B cell (primary cell): ENCODE results near the gene TMEM182. TPM values are rescaled to one million over a fixed set of nuclear protein-coding genes. Genes with fewer than 3 reads are reported as not detected.

ENCODE experiments used
- ATAC-seq: fragments of 200-7000 bp; cut with Tn5 transposase; one replicate; pipeline ENCODE4 v1.10.0; 2021; ENCODE audit warnings: low read depth, mild to moderate bottlenecking, moderate number of reproducible peaks, moderate library complexity
- CTCF ChIA-PET: fragments of 350-600 bp; sonication (Branson Sonifier 250); formaldehyde crosslinking; loops from one replicate; lab custom pipeline; 2021; ENCODE audit warnings: antibody characterized with exemption, inconsistent platforms; lab: Charles Lee
- POLR2A ChIA-PET: fragments of 350-600 bp; sonication (Branson Sonifier 250); formaldehyde crosslinking; loops from one replicate; lab custom pipeline; 2021; ENCODE audit warnings: antibody characterized with exemption; lab: Charles Lee
- DNase-seq: peaks from one replicate; pipeline ENCODE4 v3.0.0; 2013
- H2AFZ ChIP-seq: 2 replicates; pipeline ENCODE4 v1.6.1; 2012; ENCODE audit warnings: mild to moderate bottlenecking, low read depth, low read length; ENCODE audit not compliant: insufficient read depth, poor library complexity, severe bottlenecking
- H3K27ac ChIP-seq, 2 donors: 1 replicate in 1 of 2; 2 replicates in 1 of 2; pipeline ENCODE4 v1.5.1; 2012 to 2013; ENCODE audit warnings: low read length in 2 of 2, mild to moderate bottlenecking in 2 of 2, moderate library complexity in 1 of 2
- H3K27me3 ChIP-seq, 4 experiments: fragments of 200-600 bp in 1 of 4; sonication (generic) in 1 of 4; replicated peaks in 1 of 4; 1 replicate in 2 of 4; 2 replicates in 2 of 4; pipeline versions ENCODE4 v1.6.1 to v1.7.0; 2013 to 2016; ENCODE audit warnings: low read length in 3 of 4, mild to moderate bottlenecking in 2 of 4, mixed read lengths in 1 of 4, moderate library complexity in 1 of 4; ENCODE audit not compliant: insufficient read depth in 4 of 4, control insufficient read depth in 3 of 4; ENCODE audit errors: control extremely low read depth in 1 of 4
- H3K36me3 ChIP-seq, 2 experiments: replicated peaks in 1 of 2; 1 replicate in 1 of 2; 2 replicates in 1 of 2; pipeline versions ENCODE4 v1.6.1 to v1.7.1; 2013; ENCODE audit warnings: low read length in 1 of 2; ENCODE audit not compliant: insufficient read depth in 2 of 2, control insufficient read depth in 1 of 2; ENCODE audit errors: control extremely low read depth in 1 of 2, extremely low read depth in 1 of 2
- H3K4me1 ChIP-seq, 2 donors: fragments of 200-600 bp in 1 of 2; sonication (generic) in 1 of 2; 1 replicate in 1 of 2; 2 replicates in 1 of 2; pipeline versions ENCODE4 v1.5.1 to v1.6.1; 2013 to 2017; ENCODE audit warnings: low read length in 2 of 2; ENCODE audit not compliant: control insufficient read depth in 2 of 2, insufficient read depth in 2 of 2
- H3K4me2 ChIP-seq: replicated peaks from 2 replicates; pipeline ENCODE3; 2012; ENCODE audit warnings: mild to moderate bottlenecking, low read depth, low read length; ENCODE audit not compliant: poor library complexity, severe bottlenecking
- H3K4me3 ChIP-seq, 5 experiments: fragments of 200-600 bp in 1 of 5; sonication (generic) in 1 of 5; 1 replicate in 3 of 5; 2 replicates in 2 of 5; pipeline versions ENCODE4 v1.5.1 to v1.7.0; 2011 to 2016; ENCODE audit warnings: low read length in 4 of 5, mild to moderate bottlenecking in 4 of 5, low read depth in 2 of 5, control low read depth in 1 of 5, moderate library complexity in 1 of 5; ENCODE audit not compliant: insufficient read depth in 1 of 5; ENCODE audit errors: control extremely low read depth in 1 of 5, extremely low read depth in 1 of 5
- H3K79me2 ChIP-seq: fragments of 200-600 bp; sonication (generic); one replicate; pipeline ENCODE4 v1.6.0; 2016; ENCODE audit warnings: low read length; ENCODE audit not compliant: control insufficient read depth, insufficient read depth
- H3K9ac ChIP-seq: fragments of 200-600 bp; sonication (generic); 2 replicates; pipeline ENCODE4 v1.6.1; 2017; ENCODE audit warnings: mild to moderate bottlenecking, low read length, moderate library complexity
- H3K9me3 ChIP-seq, 3 donors: one replicate each; pipeline versions ENCODE4 v1.6.1 to v1.7.1; 2013; ENCODE audit warnings: low read length in 2 of 3; ENCODE audit not compliant: control insufficient read depth in 2 of 3, insufficient read depth in 1 of 3; ENCODE audit errors: control extremely low read depth in 1 of 3
- H4K20me1 ChIP-seq: 2 replicates; pipeline ENCODE4 v1.6.0; 2012; ENCODE audit warnings: mild to moderate bottlenecking, low read length; ENCODE audit not compliant: insufficient read depth, control insufficient read depth, poor library complexity, severe bottlenecking
- H3K27ac Mint-ChIP-seq: one replicate; pipeline ENCODE4 v1.8.0; 2021; ENCODE audit warnings: mixed read lengths
- H3K27me3 Mint-ChIP-seq: one replicate; pipeline ENCODE4 v1.8.0; 2021; ENCODE audit warnings: mixed read lengths
- H3K4me1 Mint-ChIP-seq: one replicate; pipeline ENCODE4 v1.8.0; 2021; ENCODE audit warnings: mixed read lengths
- H3K4me3 Mint-ChIP-seq: one replicate; pipeline ENCODE4 v1.8.0; 2021; ENCODE audit warnings: mixed read lengths
- H3K9me3 Mint-ChIP-seq: one replicate; pipeline ENCODE4 v1.8.0; 2022; ENCODE audit warnings: mixed read lengths; ENCODE audit not compliant: insufficient read depth
- CTCF ChIP-seq: fragments of 200-600 bp; IDR thresholded peaks from one replicate; pipeline ENCODE4 v1.8.0; 2022; ENCODE audit warnings: antibody characterized with exemption, mild to moderate bottlenecking
- EZH2 ChIP-seq: IDR thresholded peaks from 2 replicates; pipeline ENCODE4 v1.6.1; 2012; ENCODE audit warnings: borderline replicate concordance, low read depth, mild to moderate bottlenecking, moderate library complexity, low read length; ENCODE audit not compliant: insufficient read depth, poor library complexity, severe bottlenecking
- WGBS: methylation state at CpG from one replicate; pipeline ENCODE4 v1.1.5; 2013; ENCODE audit warnings: missing lambda C conversion rate; ENCODE audit not compliant: insufficient coverage; 5-methylcytosine and 5-hydroxymethylcytosine counted together
- intact Hi-C: fragments of 100-400 bp; cut with micrococcal nuclease; formaldehyde crosslinking; loops from one replicate; pipeline ENCODE4 v1.10.0; 2022
- polyA plus RNA-seq: library from polyadenylated mRNA; depleted of rRNA; stranded (reverse); fragments of >200 nt; gene quantifications from 2 replicates; pipeline ENCODE4 v1.2.3, GENCODE V29; 2012
- total RNA-seq, 2 donors: library from RNA; stranded (reverse); fragments of 120-200 nt in 1 of 2; gene quantifications; 1 replicate in 1 of 2; 2 replicates in 1 of 2; pipeline versions ENCODE4 v1.2.3 to v1.2.4, GENCODE V29; 2013 to 2022

The TMEM182 gene
- total and polyA plus RNA-seq, 2 donors (not counting 1 experiment from before 2014, with no cell fraction given): 3.8 to 6.5 TPM

- Histone ChIP-seq H3K27me3 (no peaks in the 10 kb centered on the region), H3K4me3 (no peak overlapping the region), H4K20me1 (no peaks in the 10 kb centered on the region), H3K4me1 (no peaks in the 10 kb centered on the region), H3K4me2 (no peak overlapping the region), H2AFZ (no peak overlapping the region), H3K9me3 (no peaks in the 10 kb centered on the region), H3K79me2 (no peaks in the 10 kb centered on the region), H3K27ac (no peak overlapping the region), H3K9ac (no peak overlapping the region), H3K36me3 (no peaks in the 10 kb centered on the region)
- TF ChIP-seq EZH2 (no peak), CTCF (no peak)
- CTCF ChIA-PET: no interaction called here
- Mint-ChIP-seq H3K4me1 (peaks cover under 1% of the 10 kb centered on the region), H3K27ac (no peak overlapping the region), H3K9me3 (no peaks in the 10 kb centered on the region), H3K4me3 (no peak overlapping the region), H3K27me3 (no peaks in the 10 kb centered on the region)
- ATAC-seq: no peak
- intact Hi-C loops: no loop called here
- POLR2A ChIA-PET: no interaction called here
- 85% methylated on average over 2 of the region's 6 CpGs for WGBS
- DNase-seq: no peak
These were observed 72.9 kb downstream of the TMEM182 start for GRCh38 chr2:102834523-102835273.

DNA sequence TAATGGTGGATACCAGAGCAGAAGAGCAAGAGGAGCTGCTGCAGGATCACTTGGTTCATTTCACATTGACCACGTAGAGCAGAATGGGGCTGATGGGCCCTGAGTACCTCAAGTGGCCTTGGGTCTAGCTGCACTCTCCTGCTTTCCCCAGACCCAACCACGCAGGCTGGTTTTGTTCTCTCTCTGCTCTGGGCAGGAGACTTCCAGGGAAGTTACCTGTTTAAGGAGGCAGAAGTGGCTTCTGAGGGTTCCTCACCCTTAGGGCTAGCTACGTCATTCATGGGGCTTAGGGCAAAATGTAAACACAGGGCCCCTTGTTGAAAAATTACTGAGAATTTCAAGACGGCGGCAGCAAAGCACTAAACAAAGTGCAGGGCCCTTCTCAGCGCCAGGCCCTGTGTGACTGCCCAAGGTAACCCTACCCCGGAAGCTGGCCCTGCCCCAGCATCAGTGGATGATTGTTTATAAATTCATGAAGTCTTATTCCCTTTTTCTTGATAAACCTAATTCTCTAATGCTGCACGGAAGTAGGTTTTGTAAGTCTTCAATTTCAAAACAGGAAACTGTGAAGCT is 75.9 kb downstream of the TMEM182 start:
- Histone ChIP-seq H3K27me3 (no peaks in the 10 kb centered on the region), H3K27ac (no peak overlapping the region)
- POLR2A ChIA-PET: no interaction called here

More for the DNA sequence above, 75.9 kb downstream of the TMEM182 start:
- CTCF ChIA-PET: interaction anchor here (0.6 kb wide), 1 partner anchor 12 kb away, joined by 3 read pairs; no protein-coding TSS in a partner anchor
- Mint-ChIP-seq H3K9me3 (no peaks in the 10 kb centered on the region), H3K27ac (no peak overlapping the region), H3K4me1 (peaks cover 2% of the 10 kb centered on the region), H3K27me3 (no peaks in the 10 kb centered on the region), H3K4me3 (no peak overlapping the region)
- H3K36me3 ChIP-seq: no peaks in the 10 kb centered on the region
- WGBS: 92% methylated on average over 4 of the region's 8 CpGs
- H3K9me3 ChIP-seq: no peaks in the 10 kb centered on the region
- no peak overlapping the region for H2AFZ ChIP-seq
- no peak overlapping the region for H3K4me3 ChIP-seq
- H3K79me2 ChIP-seq: no peaks in the 10 kb centered on the region
- H4K20me1 ChIP-seq: no peaks in the 10 kb centered on the region
- intact Hi-C loops: no loop called here
- TF ChIP-seq EZH2 (no peak), CTCF (no peak)
- ATAC-seq: no peak
- DNase-seq: no peak
- H3K4me2 ChIP-seq: no peak overlapping the region
- H3K4me1 ChIP-seq: no peaks in the 10 kb centered on the region
- H3K9ac ChIP-seq: no peak overlapping the region
